K562 (cell line): ENCODE measurements around the gene DNAH8.

Experiments used
- CTCF ChIP-seq, 3 experiments: IDR thresholded peaks in 2 of 3; conservative IDR thresholded peaks in 1 of 3; 2 replicates each; pipeline ENCODE4 v1.5.1; 2011 to 2012; ENCODE audit warnings: low read length in 3 of 3, mild to moderate bottlenecking in 3 of 3, control low read depth in 2 of 3, improper control_type of control experiment in 1 of 3, inconsistent platforms in 1 of 3, low read depth in 1 of 3, mixed read lengths in 1 of 3, moderate library complexity in 1 of 3; ENCODE audit not compliant: insufficient read depth in 2 of 3
- ETS1 ChIP-seq: conservative IDR thresholded peaks from 2 replicates; pipeline ENCODE4 v1.6.1; 2011; ENCODE audit warnings: low read depth, mild to moderate bottlenecking, low read length; ENCODE audit not compliant: control insufficient read depth
- IRF1 ChIP-seq: sonication (generic); formaldehyde crosslinking; IDR thresholded peaks from 2 replicates; pipeline ENCODE4 v1.8.0; 2022; ENCODE audit warnings: missing genetic modification reagents, mild to moderate bottlenecking, borderline replicate concordance
- WHSC1 ChIP-seq: IDR thresholded peaks from one replicate; pipeline ENCODE4 v1.6.1; 2012; ENCODE audit warnings: low read length, control low read depth, inconsistent platforms
- ZNF24 ChIP-seq: fragments of 450-650 bp; IDR thresholded peaks from 2 replicates; pipeline ENCODE4 v1.6.1; 2016
- ZNF609 ChIP-seq: sonication (generic); formaldehyde crosslinking; IDR thresholded peaks from 2 replicates; pipeline ENCODE4 v1.8.1; 2023; ENCODE audit warnings: missing genetic modification reagents, mild to moderate bottlenecking, borderline replicate concordance

- TF ChIP-seq IRF1 (no peak), ZNF24 (no peak), ZNF609 (CRISPR knock-in tag) (no peak), ETS1 (no peak), CTCF (IDR thresholded peaks at IDR 0.05 in 2 of 3, conservative IDR thresholded peaks at IDR 0.05 in 1 of 3; ENCODE audit: insufficient read depth in 2 of 3, low read depth in 1 of 3, low read length in 3 of 3) (no peak), WHSC1 (no peak)
Observed at GRCh38 chr6:38815250-38815649, 100.1 kb downstream of the DNAH8 start.
